ENCODE results near the gene TBX20.
"Not testable (repeated sequence)": the region's sequence is repeated elsewhere in the genome, so short reads cannot be mapped to it uniquely, and the experiment has no call there.

DNA sequence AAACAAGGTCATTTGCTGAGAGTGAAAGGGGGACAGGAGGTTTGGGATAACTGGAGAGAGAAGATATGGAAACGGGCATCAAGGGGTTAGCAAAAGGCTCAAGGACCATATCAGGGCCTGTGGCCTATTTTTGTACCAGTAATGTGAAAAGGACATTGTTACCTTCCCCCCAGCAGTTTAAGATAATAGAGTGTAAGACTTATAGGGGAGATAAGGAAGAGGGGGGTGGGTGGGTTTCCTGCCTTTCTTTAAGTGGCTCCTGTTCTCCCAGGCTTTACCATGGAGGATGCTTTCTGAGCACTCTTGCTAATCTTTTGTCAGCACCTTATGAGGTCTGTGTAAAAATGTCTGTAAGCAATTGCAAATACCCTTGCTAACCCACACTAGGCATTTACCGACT lies 80.7 kb downstream of the TBX20 start:
- TF ChIP-seq, protein P1, sequence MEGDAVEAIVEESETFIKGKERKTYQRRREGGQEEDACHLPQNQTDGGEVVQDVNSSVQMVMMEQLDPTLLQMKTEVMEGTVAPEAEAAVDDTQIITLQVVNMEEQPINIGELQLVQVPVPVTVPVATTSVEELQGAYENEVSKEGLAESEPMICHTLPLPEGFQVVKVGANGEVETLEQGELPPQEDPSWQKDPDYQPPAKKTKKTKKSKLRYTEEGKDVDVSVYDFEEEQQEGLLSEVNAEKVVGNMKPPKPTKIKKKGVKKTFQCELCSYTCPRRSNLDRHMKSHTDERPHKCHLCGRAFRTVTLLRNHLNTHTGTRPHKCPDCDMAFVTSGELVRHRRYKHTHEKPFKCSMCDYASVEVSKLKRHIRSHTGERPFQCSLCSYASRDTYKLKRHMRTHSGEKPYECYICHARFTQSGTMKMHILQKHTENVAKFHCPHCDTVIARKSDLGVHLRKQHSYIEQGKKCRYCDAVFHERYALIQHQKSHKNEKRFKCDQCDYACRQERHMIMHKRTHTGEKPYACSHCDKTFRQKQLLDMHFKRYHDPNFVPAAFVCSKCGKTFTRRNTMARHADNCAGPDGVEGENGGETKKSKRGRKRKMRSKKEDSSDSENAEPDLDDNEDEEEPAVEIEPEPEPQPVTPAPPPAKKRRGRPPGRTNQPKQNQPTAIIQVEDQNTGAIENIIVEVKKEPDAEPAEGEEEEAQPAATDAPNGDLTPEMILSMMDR (IDR thresholded peaks at IDR 0.05), result not testable (repeated sequence)
- TF ChIP-seq POLR2A (IDR thresholded peaks at IDR 0.05), result not testable (repeated sequence)
